Measurements from ENCODE around the gene DPH7.

DNA sequence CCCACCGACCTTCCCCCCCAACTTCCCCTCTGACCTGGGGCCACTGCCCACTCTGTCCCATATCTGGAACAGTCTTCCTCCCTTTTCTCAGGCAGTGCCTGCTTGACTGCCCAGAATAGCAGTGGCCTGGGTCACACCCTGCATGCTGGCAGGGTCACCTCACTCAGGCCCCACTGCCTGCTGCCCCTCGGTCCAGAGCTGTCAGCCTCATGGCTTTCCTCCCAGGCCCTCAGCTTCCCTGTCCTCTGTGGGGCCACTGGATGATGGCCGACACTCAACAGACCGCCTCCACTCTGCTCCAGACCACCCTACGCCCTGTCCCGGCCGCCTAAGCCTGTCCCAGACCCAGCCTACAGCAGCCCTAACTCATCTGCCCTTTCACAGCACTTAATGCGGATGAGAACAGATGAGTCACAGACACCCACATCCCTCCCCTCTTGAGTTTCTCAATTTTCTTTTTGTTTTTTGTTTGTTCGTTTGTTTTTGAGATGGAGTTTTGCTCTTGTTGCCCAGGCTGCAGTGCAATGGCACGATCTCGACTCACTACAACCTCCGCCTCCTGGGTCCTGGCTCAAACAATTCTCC lies 34.5 kb downstream of the DPH7 start:
- TF ChIP-seq, protein P1, sequence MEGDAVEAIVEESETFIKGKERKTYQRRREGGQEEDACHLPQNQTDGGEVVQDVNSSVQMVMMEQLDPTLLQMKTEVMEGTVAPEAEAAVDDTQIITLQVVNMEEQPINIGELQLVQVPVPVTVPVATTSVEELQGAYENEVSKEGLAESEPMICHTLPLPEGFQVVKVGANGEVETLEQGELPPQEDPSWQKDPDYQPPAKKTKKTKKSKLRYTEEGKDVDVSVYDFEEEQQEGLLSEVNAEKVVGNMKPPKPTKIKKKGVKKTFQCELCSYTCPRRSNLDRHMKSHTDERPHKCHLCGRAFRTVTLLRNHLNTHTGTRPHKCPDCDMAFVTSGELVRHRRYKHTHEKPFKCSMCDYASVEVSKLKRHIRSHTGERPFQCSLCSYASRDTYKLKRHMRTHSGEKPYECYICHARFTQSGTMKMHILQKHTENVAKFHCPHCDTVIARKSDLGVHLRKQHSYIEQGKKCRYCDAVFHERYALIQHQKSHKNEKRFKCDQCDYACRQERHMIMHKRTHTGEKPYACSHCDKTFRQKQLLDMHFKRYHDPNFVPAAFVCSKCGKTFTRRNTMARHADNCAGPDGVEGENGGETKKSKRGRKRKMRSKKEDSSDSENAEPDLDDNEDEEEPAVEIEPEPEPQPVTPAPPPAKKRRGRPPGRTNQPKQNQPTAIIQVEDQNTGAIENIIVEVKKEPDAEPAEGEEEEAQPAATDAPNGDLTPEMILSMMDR (IDR thresholded peaks at IDR 0.05), result no peak
- TF ChIP-seq POLR2A (IDR thresholded peaks at IDR 0.05), result no peak
